Small intestine (tissue), 7 donors: ENCODE measurements around the gene SPDYC. TPM values are rescaled to one million over a fixed set of nuclear protein-coding genes. Genes with fewer than 3 reads are reported as not detected.

Source experiments
- DNase-seq, 2 donors: peaks; one replicate each; pipeline versions ENCODE4 v3.0.0 to v3.0.0-alpha.2; 2013
- FAIRE-seq: peaks from 2 replicates; lab custom pipeline; 2012; peaks lifted over from hg19 to GRCh38; lab: Jason Lieb, UNC
- H3K27ac ChIP-seq, 3 donors: one replicate each; pipeline ENCODE4 v1.5.1; 2013; ENCODE audit warnings: low read length in 2 of 3, mild to moderate bottlenecking in 2 of 3, control low read depth in 1 of 3, inconsistent platforms in 1 of 3, low read depth in 1 of 3, moderate library complexity in 1 of 3
- H3K27me3 ChIP-seq, 3 donors: one replicate each; pipeline ENCODE4 v1.6.1; 2013; ENCODE audit warnings: low read length in 3 of 3, inconsistent platforms in 1 of 3; ENCODE audit not compliant: control insufficient read depth in 3 of 3, insufficient read depth in 3 of 3
- H3K36me3 ChIP-seq, 3 donors: one replicate each; pipeline ENCODE4 v1.6.1; 2013; ENCODE audit warnings: low read length in 3 of 3, inconsistent platforms in 1 of 3, low read depth in 1 of 3, mild to moderate bottlenecking in 1 of 3, moderate library complexity in 1 of 3; ENCODE audit not compliant: control insufficient read depth in 3 of 3, insufficient read depth in 2 of 3
- H3K4me1 ChIP-seq, 3 donors: one replicate each; pipeline ENCODE4 v1.6.1; 2013; ENCODE audit warnings: low read length in 2 of 3, inconsistent platforms in 1 of 3, low read depth in 1 of 3, mild to moderate bottlenecking in 1 of 3, moderate library complexity in 1 of 3; ENCODE audit not compliant: control insufficient read depth in 3 of 3, insufficient read depth in 2 of 3
- H3K4me3 ChIP-seq, 3 donors: one replicate each; pipeline ENCODE4 v1.5.1; 2013; ENCODE audit warnings: low read length in 3 of 3, control low read depth in 1 of 3, inconsistent platforms in 1 of 3, low read depth in 1 of 3, mild to moderate bottlenecking in 1 of 3, moderate library complexity in 1 of 3
- H3K9me3 ChIP-seq, 2 donors: one replicate each; pipeline ENCODE4 v1.6.1; 2013; ENCODE audit warnings: low read depth in 1 of 2, low read length in 1 of 2; ENCODE audit not compliant: control insufficient read depth in 2 of 2, insufficient read depth in 1 of 2
- WGBS, 3 donors: extraction: QIAGEN DNeasy Blood & Tissue Kit; methylation state at CpG; one replicate each; pipeline ENCODE4 v1.1.7; 2013; 5-methylcytosine and 5-hydroxymethylcytosine counted together
- polyA plus RNA-seq, 4 donors: library from polyadenylated mRNA; stranded (reverse) in 3 of 4; unstranded in 1 of 4; fragments of 200-250 nt in 3 of 4; fragments of 120-200 nt in 1 of 4; gene quantifications; one replicate each; pipeline versions ENCODE4 v1.2.1 to v1.2.3, GENCODE V29; 2013
- donor health status: healthy with polysubstance abuse.
- donor health status: control.
- donor health status: control.
- donor health status: Bipolar disorder and iron deficiency.
- donor health status: healthy.

The SPDYC gene
- polyA plus RNA-seq, 4 donors: 0.13 TPM; not detected in 3

DNA sequence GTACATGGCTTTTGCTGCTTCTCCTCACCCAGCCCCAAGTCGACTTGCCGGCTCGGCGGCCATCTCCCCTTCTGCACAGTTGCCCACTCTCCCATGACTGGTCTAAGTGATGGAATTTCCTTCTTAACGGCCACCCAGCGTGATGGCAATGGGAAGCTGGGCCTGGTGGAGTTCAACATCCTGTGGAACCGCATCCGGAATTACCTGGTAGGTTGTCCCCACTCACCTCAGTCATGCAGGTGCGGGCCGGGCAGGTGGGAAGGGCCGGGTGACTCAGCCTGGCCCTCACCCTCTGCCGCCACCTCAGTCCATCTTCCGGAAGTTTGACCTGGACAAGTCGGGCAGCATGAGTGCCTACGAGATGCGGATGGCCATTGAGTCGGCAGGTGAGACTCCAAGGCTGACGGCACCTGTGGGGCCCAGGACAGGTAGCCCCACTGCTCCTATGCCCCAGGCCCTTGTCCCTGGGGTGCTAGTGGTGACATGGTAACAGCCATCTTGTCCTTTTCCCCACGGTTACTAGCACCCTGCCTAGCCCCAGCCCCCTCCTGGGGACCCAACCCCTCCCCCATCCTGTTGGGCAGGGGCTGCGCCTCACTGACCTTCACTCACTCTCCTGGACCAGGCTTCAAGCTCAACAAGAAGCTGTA lies 39.8 kb downstream of the SPDYC start:
- FAIRE-seq (no peak), DNase-seq (peak in 1 of 2 donors; percentile 60)
- WGBS, 3 donors: 54 to 89% (median 79%) methylated on average over 19 to 20 of the region's 20 CpGs
- H3K36me3 ChIP-seq: peaks cover 20 to 88% (median 21%) of the 10 kb centered on the region in 3 donors
- no peaks in the 10 kb centered on the region for H3K27me3 ChIP-seq
- peaks cover 2 to 54% (median 5%) of the 10 kb centered on the region in 3 donors for H3K4me1 ChIP-seq
- peak overlapping the region in 2 of 3 donors; percentile 21 to 88 for H3K27ac ChIP-seq
- no peak overlapping the region for H3K4me3 ChIP-seq
- H3K9me3 ChIP-seq: no peaks in the 10 kb centered on the region

- FAIRE-seq (no peak), DNase-seq (no peak)
- no peak overlapping the region for H3K4me3 ChIP-seq
- H3K27me3 ChIP-seq: no peaks in the 10 kb centered on the region
- H3K9me3 ChIP-seq: no peaks in the 10 kb centered on the region
- H3K27ac ChIP-seq: peak overlapping the region; percentile 17 to 28 (median 21)
- H3K36me3 ChIP-seq: peaks cover 16 to 83% (median 21%) of the 10 kb centered on the region in 3 donors
- WGBS, 3 donors: 85 to 86% (median 86%) methylated on average over 14 of the region's 14 CpGs
- H3K4me1 ChIP-seq: peaks cover 2 to 54% (median 5%) of the 10 kb centered on the region in 3 donors
These were observed 40.3 kb downstream of the SPDYC start for GRCh38 chr11:65210361-65210731.

- Histone ChIP-seq H3K27me3 (no peaks in the 10 kb centered on the region), H3K4me3 (no peak overlapping the region), H3K36me3 (peaks cover 16 to 79% (median 21%) of the 10 kb centered on the region in 3 donors), H3K9me3 (no peaks in the 10 kb centered on the region), H3K4me1 (peaks cover 2 to 54% (median 5%) of the 10 kb centered on the region in 3 donors), H3K27ac (peak overlapping the region in 2 of 3 donors; percentile 17 to 28)
- peak in 1 of 2 donors; percentile 28 for DNase-seq
- 36 to 61% (median 49%) methylated on average over 4 of the region's 4 CpGs for WGBS, 3 donors
- FAIRE-seq: no peak
These were observed 40.7 kb downstream of the SPDYC start for GRCh38 chr11:65210748-65211147.

- no peak overlapping the region for H3K4me3 ChIP-seq
- no peak for FAIRE-seq
- H3K4me1 ChIP-seq: peaks cover 2 to 54% (median 5%) of the 10 kb centered on the region in 3 donors
- no peaks in the 10 kb centered on the region for H3K27me3 ChIP-seq
- no peaks in the 10 kb centered on the region for H3K9me3 ChIP-seq
- H3K36me3 ChIP-seq: peaks cover 14 to 72% (median 15%) of the 10 kb centered on the region in 3 donors
- DNase-seq: peak in 1 of 2 donors; percentile 48
- 79 to 82% (median 82%) methylated on average over 28 to 29 of the region's 29 CpGs for WGBS, 3 donors
- H3K27ac ChIP-seq: peak overlapping the region in 1 of 3 donors; percentile 56
These were observed 41.5 kb downstream of the SPDYC start for GRCh38 chr11:65211293-65212105.

DNA sequence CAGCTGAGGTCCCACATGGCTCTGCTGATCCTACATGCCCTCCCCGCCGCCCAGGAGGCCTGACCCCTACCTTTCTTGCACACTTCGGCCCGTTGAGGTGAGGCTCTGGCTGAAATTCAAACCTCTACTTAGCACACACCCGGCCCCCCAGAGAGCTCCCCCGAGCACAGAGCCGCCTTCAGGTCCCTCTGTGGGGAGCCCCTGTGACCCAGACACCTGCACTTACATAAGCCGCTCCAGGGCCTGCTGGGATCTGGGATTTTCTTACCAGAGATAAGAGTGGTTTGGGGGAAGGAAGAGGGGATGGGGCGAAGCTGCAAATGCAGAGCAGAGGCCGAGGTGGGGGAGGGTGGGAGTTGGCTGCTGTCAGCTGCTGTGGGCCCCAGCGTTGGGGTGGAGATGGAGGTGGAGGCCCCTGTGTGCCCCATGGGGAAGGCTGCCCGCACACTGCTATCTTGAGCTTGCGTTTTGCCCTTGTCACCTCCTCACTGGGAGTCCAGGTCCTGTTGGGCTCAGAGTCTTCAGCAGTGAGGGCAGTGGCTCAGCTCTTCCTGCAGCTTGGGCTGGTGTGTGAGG lies 42.3 kb downstream of the SPDYC start:
- Histone ChIP-seq H3K9me3 (no peaks in the 10 kb centered on the region), H3K27ac (peak overlapping the region in 1 of 3 donors; percentile 56), H3K36me3 (peaks cover 12 to 64% (median 14%) of the 10 kb centered on the region in 3 donors), H3K4me3 (no peak overlapping the region), H3K27me3 (no peaks in the 10 kb centered on the region), H3K4me1 (peaks cover 2 to 54% (median 5%) of the 10 kb centered on the region in 3 donors)
- 69 to 90% (median 82%) methylated on average over 13 of the region's 13 CpGs for WGBS, 3 donors
- FAIRE-seq: no peak
- DNase-seq: peak in 1 of 2 donors; percentile 64

GRCh38 chr11:65213322-65214211 lies 43.5 kb downstream of the SPDYC start:
- Histone ChIP-seq H3K36me3 (peaks cover 12 to 63% (median 14%) of the 10 kb centered on the region in 3 donors), H3K9me3 (no peaks in the 10 kb centered on the region), H3K27ac (no peak overlapping the region), H3K27me3 (no peaks in the 10 kb centered on the region), H3K4me3 (no peak overlapping the region), H3K4me1 (peaks cover 2 to 53% (median 5%) of the 10 kb centered on the region in 3 donors)
- DNase-seq (no peak), FAIRE-seq (no peak)
- 49 to 61% (median 51%) methylated on average over 24 to 25 of the region's 26 CpGs for WGBS, 3 donors

- Histone ChIP-seq H3K27me3 (no peaks in the 10 kb centered on the region), H3K36me3 (peaks cover 10 to 59% (median 11%) of the 10 kb centered on the region in 3 donors), H3K9me3 (no peaks in the 10 kb centered on the region), H3K27ac (no peak overlapping the region), H3K4me3 (no peak overlapping the region), H3K4me1 (peaks cover 2 to 47% (median 4%) of the 10 kb centered on the region in 3 donors)
- FAIRE-seq (no peak), DNase-seq (no peak)
- WGBS, 3 donors: 78 to 82% (median 78%) methylated on average over 16 of the region's 16 CpGs
These were observed 44.3 kb downstream of the SPDYC start for GRCh38 chr11:65214212-65214845.
